SJSA1 (cell line): ENCODE data around the gene PSD2. TPM values are rescaled to one million over a fixed set of nuclear protein-coding genes. Genes with fewer than 3 reads are reported as not detected.

Source experiments
- DNase-seq, 2 experiments: peaks; one replicate each; pipeline ENCODE4 v3.0.0-alpha.2; 2015 to 2020; ENCODE audit warnings: low spot score in 2 of 2, low read depth in 1 of 2
- H3K27ac ChIP-seq: fragments of 250-450 bp; sonication (Bioruptor Pico); 2 replicates; pipeline ENCODE4 v1.5.1; 2020; ENCODE audit warnings: mild to moderate bottlenecking, moderate library complexity
- H3K27me3 ChIP-seq: fragments of 250-450 bp; sonication (Bioruptor Pico); replicated peaks from 2 replicates; pipeline ENCODE4 v1.5.1; 2020; ENCODE audit warnings: mild to moderate bottlenecking, moderate library complexity
- H3K36me3 ChIP-seq: fragments of 250-450 bp; sonication (Bioruptor Pico); 2 replicates; pipeline ENCODE4 v1.5.1; 2020; ENCODE audit warnings: mild to moderate bottlenecking
- H3K4me1 ChIP-seq: fragments of 250-450 bp; sonication (Bioruptor Pico); replicated peaks from 2 replicates; pipeline ENCODE4 v1.6.1; 2021; ENCODE audit warnings: mild to moderate bottlenecking
- H3K4me3 ChIP-seq: fragments of 250-450 bp; sonication (Bioruptor Pico); 2 replicates; pipeline ENCODE4 v1.5.1; 2020; ENCODE audit warnings: mild to moderate bottlenecking
- H3K9me3 ChIP-seq: fragments of 250-450 bp; sonication (Bioruptor Pico); replicated peaks from 2 replicates; pipeline ENCODE4 v1.5.1; 2020; ENCODE audit warnings: mild to moderate bottlenecking
- total RNA-seq: library from RNA; depleted of rRNA; stranded (reverse); fragments of >200 nt; shearing (Covaris generic); gene quantifications from 2 replicates; pipeline ENCODE4 v1.2.3, GENCODE V29; 2014

PSD2 gene
- total RNA-seq, 1 experiment from 2014 or later: 0.03 TPM

GRCh38 chr5:139877129-139877597 lies 81.6 kb downstream of the PSD2 start:
- Histone ChIP-seq H3K27ac (no peak overlapping the region), H3K4me1 (no peaks in the 10 kb centered on the region), H3K4me3 (no peak overlapping the region), H3K9me3 (no peaks in the 10 kb centered on the region), H3K27me3 (peaks cover 57% of the 10 kb centered on the region), H3K36me3 (no peaks in the 10 kb centered on the region)
- DNase-seq: no peak

- H3K27ac ChIP-seq: no peak overlapping the region
- H3K9me3 ChIP-seq: no peaks in the 10 kb centered on the region
- DNase-seq: no peak
- H3K4me3 ChIP-seq: no peak overlapping the region
- H3K27me3 ChIP-seq: peaks cover 55% of the 10 kb centered on the region
- no peaks in the 10 kb centered on the region for H3K36me3 ChIP-seq
- no peaks in the 10 kb centered on the region for H3K4me1 ChIP-seq
Measured at GRCh38 chr5:139878093-139878492, 82.5 kb downstream of the PSD2 start.

GRCh38 chr5:139880416-139881142 lies 85.0 kb downstream of the PSD2 start:
- Histone ChIP-seq H3K4me3 (no peak overlapping the region), H3K27me3 (peaks cover 62% of the 10 kb centered on the region), H3K36me3 (no peaks in the 10 kb centered on the region), H3K27ac (no peak overlapping the region), H3K9me3 (no peaks in the 10 kb centered on the region), H3K4me1 (no peaks in the 10 kb centered on the region)
- no peak for DNase-seq

GRCh38 chr5:139881143-139881733 lies 85.6 kb downstream of the PSD2 start:
- H3K36me3 ChIP-seq: no peaks in the 10 kb centered on the region
- H3K27ac ChIP-seq: no peak overlapping the region
- DNase-seq: no peak
- no peaks in the 10 kb centered on the region for H3K4me1 ChIP-seq
- no peaks in the 10 kb centered on the region for H3K9me3 ChIP-seq
- H3K4me3 ChIP-seq: no peak overlapping the region
- peaks cover 60% of the 10 kb centered on the region for H3K27me3 ChIP-seq

- no peaks in the 10 kb centered on the region for H3K4me1 ChIP-seq
- H3K27me3 ChIP-seq: peaks cover 66% of the 10 kb centered on the region
- no peak for DNase-seq
- no peaks in the 10 kb centered on the region for H3K36me3 ChIP-seq
- no peaks in the 10 kb centered on the region for H3K9me3 ChIP-seq
- H3K4me3 ChIP-seq: no peak overlapping the region
- H3K27ac ChIP-seq: no peak overlapping the region
Measured at GRCh38 chr5:139882316-139882715, 86.7 kb downstream of the PSD2 start.

GRCh38 chr5:139882961-139883539 lies 87.4 kb downstream of the PSD2 start:
- H3K4me1 ChIP-seq: no peaks in the 10 kb centered on the region
- H3K27me3 ChIP-seq: peaks cover 67% of the 10 kb centered on the region
- H3K9me3 ChIP-seq: no peaks in the 10 kb centered on the region
- no peak overlapping the region for H3K27ac ChIP-seq
- no peaks in the 10 kb centered on the region for H3K36me3 ChIP-seq
- H3K4me3 ChIP-seq: no peak overlapping the region
- DNase-seq: no peak

GRCh38 chr5:139884144-139884543 lies 88.5 kb downstream of the PSD2 start:
- no peaks in the 10 kb centered on the region for H3K4me1 ChIP-seq
- DNase-seq: no peak
- no peaks in the 10 kb centered on the region for H3K9me3 ChIP-seq
- no peaks in the 10 kb centered on the region for H3K36me3 ChIP-seq
- no peak overlapping the region for H3K4me3 ChIP-seq
- no peak overlapping the region for H3K27ac ChIP-seq
- peaks cover 71% of the 10 kb centered on the region for H3K27me3 ChIP-seq

- H3K36me3 ChIP-seq: no peaks in the 10 kb centered on the region
- peaks cover 71% of the 10 kb centered on the region for H3K27me3 ChIP-seq
- H3K27ac ChIP-seq: no peak overlapping the region
- H3K9me3 ChIP-seq: no peaks in the 10 kb centered on the region
- no peak overlapping the region for H3K4me3 ChIP-seq
- no peak for DNase-seq
- no peaks in the 10 kb centered on the region for H3K4me1 ChIP-seq
Measured at GRCh38 chr5:139884734-139885133, 89.1 kb downstream of the PSD2 start.

GRCh38 chr5:139885172-139885856 lies 89.7 kb downstream of the PSD2 start:
- H3K27me3 ChIP-seq: peaks cover 72% of the 10 kb centered on the region
- H3K4me1 ChIP-seq: no peaks in the 10 kb centered on the region
- no peak for DNase-seq
- no peaks in the 10 kb centered on the region for H3K36me3 ChIP-seq
- H3K27ac ChIP-seq: no peak overlapping the region
- H3K4me3 ChIP-seq: no peak overlapping the region
- H3K9me3 ChIP-seq: no peaks in the 10 kb centered on the region

- Histone ChIP-seq H3K9me3 (no peaks in the 10 kb centered on the region; the same call in 1 of the 2 replicates), H3K36me3 (no peaks in the 10 kb centered on the region), H3K27ac (no peak overlapping the region), H3K4me1 (no peaks in the 10 kb centered on the region), H3K27me3 (peaks cover 71% of the 10 kb centered on the region), H3K4me3 (no peak overlapping the region)
- DNase-seq: no peak
Measured at GRCh38 chr5:139885857-139886208, 90.2 kb downstream of the PSD2 start.

GRCh38 chr5:139886213-139886612 lies 90.6 kb downstream of the PSD2 start:
- Histone ChIP-seq H3K27ac (no peak overlapping the region), H3K36me3 (no peaks in the 10 kb centered on the region), H3K4me1 (no peaks in the 10 kb centered on the region), H3K4me3 (no peak overlapping the region), H3K9me3 (no peaks in the 10 kb centered on the region; the same call in 1 of the 2 replicates), H3K27me3 (peaks cover 72% of the 10 kb centered on the region)
- no peak for DNase-seq

GRCh38 chr5:139888370-139888769 lies 92.8 kb downstream of the PSD2 start:
- Histone ChIP-seq H3K4me3 (no peak overlapping the region), H3K9me3 (no peaks in the 10 kb centered on the region; the same call in 1 of the 2 replicates), H3K27ac (no peak overlapping the region), H3K36me3 (no peaks in the 10 kb centered on the region), H3K27me3 (peaks cover 74% of the 10 kb centered on the region), H3K4me1 (no peaks in the 10 kb centered on the region)
- DNase-seq: no peak

- no peak for DNase-seq
- Histone ChIP-seq H3K9me3 (no peaks in the 10 kb centered on the region; the same call in 1 of the 2 replicates), H3K36me3 (no peaks in the 10 kb centered on the region), H3K4me1 (no peaks in the 10 kb centered on the region), H3K27me3 (peaks cover 70% of the 10 kb centered on the region), H3K27ac (no peak overlapping the region), H3K4me3 (no peak overlapping the region)
Measured at GRCh38 chr5:139889410-139889809, 93.8 kb downstream of the PSD2 start.

GRCh38 chr5:139893873-139894272 lies 98.3 kb downstream of the PSD2 start:
- no peak for DNase-seq
- Histone ChIP-seq H3K4me3 (no peak overlapping the region), H3K27me3 (peaks cover 70% of the 10 kb centered on the region), H3K27ac (no peak overlapping the region), H3K4me1 (no peaks in the 10 kb centered on the region), H3K9me3 (no peaks in the 10 kb centered on the region; the same call in 1 of the 2 replicates), H3K36me3 (no peaks in the 10 kb centered on the region)
